Measurements from ENCODE around the gene SAMHD1. TPM values are rescaled to one million over a fixed set of nuclear protein-coding genes. Genes with fewer than 3 reads are reported as not detected.
A peak's percentile ranks its signal among the peaks of the same experiment; 100 is the strongest.
"Not testable (repeated sequence)": the region's sequence is repeated elsewhere in the genome, so short reads cannot be mapped to it uniquely, and the experiment has no call there.

Gene SAMHD1
- total RNA-seq, 2 donors from 2014 or later = 24.0 to 35.6 TPM

DNA sequence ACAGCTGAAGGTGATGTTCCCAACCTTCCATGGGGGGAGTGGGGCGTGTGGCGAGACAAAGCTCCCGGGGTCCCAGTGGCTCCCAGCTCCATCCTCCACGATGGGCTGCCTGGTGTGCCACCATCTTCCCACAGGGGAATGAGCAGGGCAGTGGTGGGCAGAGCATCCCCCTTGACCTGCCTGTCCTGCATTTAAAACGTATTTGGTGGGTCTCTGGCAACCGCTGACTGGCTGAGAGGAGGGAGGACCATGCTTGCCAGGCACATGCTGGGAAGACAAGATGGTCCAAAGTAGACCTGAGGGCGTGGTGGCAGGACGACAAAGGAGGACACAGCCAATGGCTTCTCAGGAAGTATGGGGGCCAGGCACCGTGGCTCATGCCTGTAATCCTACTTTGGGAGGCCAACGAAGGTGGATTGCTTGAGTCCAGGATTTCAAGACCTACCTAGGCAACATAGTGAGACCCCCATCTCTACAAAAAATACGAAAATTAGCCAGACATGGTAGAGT is 70.7 kb downstream of the SAMHD1 start:
- Histone ChIP-seq H3K4me1 (no peaks in the 10 kb centered on the region), H3K4me3 (no peak overlapping the region), H3K27me3 (no peaks in the 10 kb centered on the region), H3K9me3 (no peaks in the 10 kb centered on the region), H3K27ac (no peak overlapping the region), H3K9ac (ENCODE audit: low read depth in 2 of 2, low read length in 2 of 2) (no peak overlapping the region), H3K36me3 (no peaks in the 10 kb centered on the region)
- no peak for DNase-seq
- intact Hi-C loops (cut with DNase I) = loop anchor here (10.0 kb wide), 1 partner anchor 76 kb away; no protein-coding TSS in a partner anchor
- TF ChIP-seq, protein P1, sequence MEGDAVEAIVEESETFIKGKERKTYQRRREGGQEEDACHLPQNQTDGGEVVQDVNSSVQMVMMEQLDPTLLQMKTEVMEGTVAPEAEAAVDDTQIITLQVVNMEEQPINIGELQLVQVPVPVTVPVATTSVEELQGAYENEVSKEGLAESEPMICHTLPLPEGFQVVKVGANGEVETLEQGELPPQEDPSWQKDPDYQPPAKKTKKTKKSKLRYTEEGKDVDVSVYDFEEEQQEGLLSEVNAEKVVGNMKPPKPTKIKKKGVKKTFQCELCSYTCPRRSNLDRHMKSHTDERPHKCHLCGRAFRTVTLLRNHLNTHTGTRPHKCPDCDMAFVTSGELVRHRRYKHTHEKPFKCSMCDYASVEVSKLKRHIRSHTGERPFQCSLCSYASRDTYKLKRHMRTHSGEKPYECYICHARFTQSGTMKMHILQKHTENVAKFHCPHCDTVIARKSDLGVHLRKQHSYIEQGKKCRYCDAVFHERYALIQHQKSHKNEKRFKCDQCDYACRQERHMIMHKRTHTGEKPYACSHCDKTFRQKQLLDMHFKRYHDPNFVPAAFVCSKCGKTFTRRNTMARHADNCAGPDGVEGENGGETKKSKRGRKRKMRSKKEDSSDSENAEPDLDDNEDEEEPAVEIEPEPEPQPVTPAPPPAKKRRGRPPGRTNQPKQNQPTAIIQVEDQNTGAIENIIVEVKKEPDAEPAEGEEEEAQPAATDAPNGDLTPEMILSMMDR (IDR thresholded peaks at IDR 0.05) = no peak

DNA sequence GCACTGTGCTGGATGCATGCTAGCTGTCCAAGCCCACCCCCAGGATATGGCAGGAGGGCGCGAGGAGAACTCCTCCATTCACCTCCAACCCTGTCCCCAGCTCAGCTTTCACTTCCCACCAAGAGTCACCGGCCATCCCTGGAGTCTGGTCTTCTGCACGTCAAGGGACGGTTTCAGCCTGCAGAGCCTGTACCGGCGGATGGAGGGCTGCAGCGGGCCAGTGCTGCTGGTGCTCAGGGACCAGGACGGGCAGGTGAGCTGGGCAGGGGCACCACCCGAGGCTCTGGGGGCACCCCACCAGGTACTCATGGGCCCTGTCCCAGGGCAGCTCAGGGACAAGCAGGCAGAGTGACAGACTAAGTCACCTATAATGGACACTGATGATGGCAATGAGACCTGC is 72.6 kb downstream of the SAMHD1 start:
- TF ChIP-seq, protein P1 (IDR thresholded peaks at IDR 0.05) = no peak
- Histone ChIP-seq H3K4me3 (no peak overlapping the region), H3K27me3 (no peaks in the 10 kb centered on the region), H3K4me1 (peaks cover 4% of the 10 kb centered on the region), H3K9ac (ENCODE audit: low read depth in 2 of 2, low read length in 2 of 2) (no peak overlapping the region), H3K9me3 (no peaks in the 10 kb centered on the region), H3K27ac (no peak overlapping the region), H3K36me3 (no peaks in the 10 kb centered on the region)
- no peak for DNase-seq
- intact Hi-C loops (cut with DNase I) = no loop called here

DNA sequence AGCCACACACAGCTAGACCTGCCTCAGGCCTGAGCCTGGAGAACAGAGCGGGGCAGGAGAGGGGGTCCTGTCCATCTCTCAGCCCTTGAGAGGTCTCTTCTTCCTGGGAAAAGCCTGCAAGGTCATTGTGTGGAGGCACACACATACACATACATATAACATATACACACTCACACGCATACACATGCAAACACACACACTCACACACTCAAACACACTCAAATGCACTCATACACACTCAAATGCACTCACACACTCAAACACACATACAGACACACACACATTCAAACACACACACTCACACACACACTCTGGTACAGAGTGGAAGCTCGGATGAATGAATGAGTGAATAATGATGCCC is 75.1 kb downstream of the SAMHD1 start:
- Histone ChIP-seq H3K9me3 (no peaks in the 10 kb centered on the region), H3K4me3 (peak overlapping the region; percentile 30), H3K36me3 (no peaks in the 10 kb centered on the region), H3K27me3 (no peaks in the 10 kb centered on the region), H3K4me1 (peaks cover 4% of the 10 kb centered on the region), H3K9ac (ENCODE audit: low read depth in 2 of 2, low read length in 2 of 2) (peak overlapping the region; percentile 47 to 88), H3K27ac (peak overlapping the region; percentile 76)
- intact Hi-C loops (cut with DNase I) = no loop called here
- no peak for DNase-seq
- TF ChIP-seq, protein P1 (IDR thresholded peaks at IDR 0.05) = no peak

DNA sequence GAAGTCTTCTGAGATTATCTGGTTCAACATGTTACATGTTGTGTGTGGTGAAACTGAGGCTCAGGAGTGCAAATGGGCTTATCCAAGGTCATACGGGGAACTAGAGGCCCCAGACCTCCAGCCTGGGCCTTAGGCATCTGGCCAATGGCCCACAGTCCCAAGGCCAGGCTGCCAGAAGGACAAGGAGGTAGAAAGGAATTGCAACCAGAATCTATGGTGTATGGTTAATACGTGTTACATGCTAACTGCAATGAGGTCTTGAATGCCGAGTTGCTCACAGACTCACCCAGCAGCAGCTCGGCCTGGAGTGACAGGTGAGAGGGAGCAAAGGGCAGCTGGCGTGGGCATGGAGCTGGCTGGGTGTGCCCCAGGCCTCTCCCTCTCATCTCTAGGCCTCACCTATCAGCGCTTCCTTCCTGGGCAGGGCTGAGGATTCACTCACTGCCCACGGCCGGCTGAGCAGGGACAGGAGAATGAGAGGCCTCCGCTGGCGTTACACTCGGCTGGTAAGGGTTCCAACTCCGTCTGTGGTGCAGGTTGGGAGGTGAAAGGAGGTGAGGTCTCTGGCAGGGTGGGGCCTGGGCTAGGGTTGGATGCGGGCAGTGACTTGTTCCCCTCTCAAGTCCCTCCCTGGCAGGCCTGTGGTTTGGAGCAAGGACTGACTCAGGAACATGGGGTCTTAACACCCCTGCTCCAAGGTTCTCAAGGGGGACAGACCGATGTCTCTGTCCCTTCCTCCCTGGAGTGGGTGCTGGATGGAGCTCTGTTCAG is 75.6 kb downstream of the SAMHD1 start, which contains the start of gene TLDC2:
Gene TLDC2, plus strand, starts transcription at position 437 of the 771 bp plus-strand sequence. Its CDS starts 37 bp downstream, at position 474.
- DNase-seq = peak; percentile 93
- H3K27ac ChIP-seq = peak within 1 kb of the TSS; percentile 76
- H3K9me3 ChIP-seq = no peaks in the 10 kb centered on the region
- TF ChIP-seq, protein P1 (IDR thresholded peaks at IDR 0.05) = no peak
- peak within 1 kb of the TSS; percentile 30 for H3K4me3 ChIP-seq
- no peaks in the 10 kb centered on the region for H3K36me3 ChIP-seq
- peak within 1 kb of the TSS; percentile 47 to 88 for H3K9ac ChIP-seq (ENCODE audit: low read depth in 2 of 2, low read length in 2 of 2)
- no peaks in the 10 kb centered on the region for H3K27me3 ChIP-seq
- H3K4me1 ChIP-seq = peaks cover 4% of the 10 kb centered on the region
- intact Hi-C loops (cut with DNase I) = no loop called here

DNA sequence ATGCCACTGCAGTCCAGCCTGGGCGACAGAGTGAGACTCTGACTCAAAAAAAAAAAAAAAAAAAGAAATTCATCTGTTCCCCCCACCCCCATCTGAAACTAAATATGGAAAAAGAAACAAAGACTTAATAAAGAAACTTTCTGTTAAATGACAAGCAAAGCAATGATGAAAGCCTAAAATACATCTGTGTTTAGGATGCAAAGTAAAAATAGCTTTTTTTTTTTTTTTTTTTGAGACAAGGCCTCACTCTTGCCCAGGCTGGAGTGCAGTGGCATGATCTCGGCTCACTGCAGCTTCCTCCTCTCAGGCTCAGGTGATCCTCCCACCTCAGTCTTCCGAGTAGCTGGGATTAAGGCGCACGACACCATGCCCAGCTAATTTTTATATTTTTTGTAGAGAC is 76.4 kb downstream of the SAMHD1 start:
- H3K4me1 ChIP-seq; H3K4me3 ChIP-seq; DNase-seq; H3K27me3 ChIP-seq; intact Hi-C loops (cut with DNase I); H3K9ac ChIP-seq (ENCODE audit: low read depth in 2 of 2, low read length in 2 of 2); H3K36me3 ChIP-seq; H3K9me3 ChIP-seq: not testable (repeated sequence)
- peak overlapping the region; percentile 76 for H3K27ac ChIP-seq
